GM12801 (cell line): ENCODE results near the gene SMIM12.

ENCODE experiments used
- CTCF ChIP-seq: IDR thresholded peaks from one replicate; pipeline ENCODE4 v1.5.1; 2011; ENCODE audit warnings: control low read depth; ENCODE audit not compliant: insufficient read length; ENCODE audit errors: extremely low read depth

SMIM12 gene

GRCh38 chr1:34865981-34866761 lies 6.6 kb upstream of the SMIM12 start:
- TF ChIP-seq CTCF: peak; percentile 82

GRCh38 chr1:34865573-34865972 lies 6.0 kb upstream of the SMIM12 start:
- TF ChIP-seq CTCF: no peak

GRCh38 chr1:34864759-34865158 lies 5.2 kb upstream of the SMIM12 start:
- no peak for TF ChIP-seq CTCF

DNA sequence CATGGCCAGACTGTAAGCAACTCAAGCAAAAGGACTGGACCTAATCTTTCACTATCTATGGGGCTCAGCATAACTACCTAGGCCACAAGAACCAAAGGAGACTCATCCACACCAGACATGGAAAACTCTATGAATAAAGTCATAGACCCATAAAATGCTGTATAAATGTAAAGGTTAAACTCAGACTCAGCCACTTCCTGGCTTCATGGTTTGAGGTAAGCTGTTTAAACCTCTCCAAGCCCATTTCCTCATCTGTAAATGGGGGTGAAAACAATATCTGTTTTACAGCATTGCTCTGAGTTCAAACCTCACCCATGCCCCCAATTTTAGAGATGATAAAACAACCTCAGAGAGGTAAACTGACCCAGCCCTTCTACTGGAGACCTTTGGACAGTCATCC lies 4.0 kb upstream of the SMIM12 start:
- no peak for TF ChIP-seq CTCF

DNA sequence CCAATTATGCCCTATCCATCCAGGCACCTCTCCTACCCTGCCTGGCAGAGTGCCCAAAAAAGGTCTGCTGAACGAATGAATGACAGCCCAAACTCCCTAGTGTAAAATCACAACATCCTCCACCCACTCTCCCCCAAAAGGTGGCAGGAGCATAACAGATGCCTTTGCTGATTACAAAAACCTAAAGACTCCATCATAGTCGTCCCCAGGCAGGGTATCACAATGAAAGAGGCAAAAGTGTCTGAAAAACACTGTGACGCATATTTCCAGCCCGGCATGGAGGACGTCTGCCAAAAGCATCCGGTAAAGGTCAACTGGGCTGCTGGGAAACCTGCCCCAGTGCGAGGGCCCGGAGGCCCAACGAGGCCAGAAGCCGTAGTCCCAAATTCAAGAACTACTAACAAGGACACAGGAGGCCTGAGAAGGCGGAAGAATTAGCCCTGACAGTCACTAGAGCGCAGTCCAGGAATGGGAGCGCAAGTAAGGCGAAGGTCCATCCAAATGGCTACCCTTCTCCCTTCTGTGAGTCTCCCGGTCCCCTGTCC lies 576 bp downstream of the SMIM12 start:
- TF ChIP-seq CTCF: no peak

DNA sequence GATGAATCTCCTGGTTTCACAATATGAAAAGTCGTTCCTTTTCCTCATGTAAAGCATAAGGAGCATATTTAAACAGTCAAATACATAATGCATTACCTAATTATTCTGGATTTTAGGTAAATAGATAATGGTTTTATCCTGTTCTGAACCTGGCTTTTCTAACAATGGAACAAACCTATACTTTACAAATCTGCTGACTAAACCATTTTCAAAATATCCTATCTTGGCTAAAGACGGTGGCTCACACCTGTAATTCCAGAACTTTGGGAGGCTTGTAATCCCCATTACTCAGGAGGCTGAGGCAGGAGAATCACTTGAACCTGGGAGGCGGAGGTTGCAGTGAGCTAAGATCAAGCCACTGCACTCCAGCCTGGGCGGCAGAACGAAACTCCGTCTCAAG lies 2.9 kb downstream of the SMIM12 start:
- no peak for TF ChIP-seq CTCF

DNA sequence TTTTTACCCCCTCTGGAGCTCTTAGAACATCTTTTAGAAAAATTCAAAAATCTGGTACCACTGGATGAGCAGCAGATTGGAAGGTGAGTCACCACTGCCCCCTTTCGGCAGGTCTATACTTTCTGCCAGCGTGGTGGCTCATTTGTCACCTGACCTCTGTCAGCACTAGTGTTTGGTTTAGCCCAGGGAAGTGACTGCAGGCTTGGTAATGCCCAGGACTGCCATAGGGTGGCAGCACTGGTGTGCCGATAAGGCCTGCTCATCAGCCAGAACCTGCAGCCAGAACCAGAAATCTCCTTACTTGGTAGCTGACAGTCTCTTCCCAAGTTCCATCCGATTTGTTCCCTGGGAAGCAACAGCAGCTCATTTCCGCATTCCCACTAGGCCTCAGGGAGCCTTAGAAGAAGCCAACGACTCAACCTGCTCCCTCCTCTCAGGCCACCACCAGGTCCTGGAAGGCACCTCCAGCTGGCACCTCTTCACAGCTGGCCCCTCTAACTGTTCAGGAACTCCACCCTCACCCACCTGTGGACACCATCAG lies 6.8 kb downstream of the SMIM12 start:
- peak; percentile 41 for TF ChIP-seq CTCF
